Activated naive CD4-positive, alpha-beta T cell (primary cell): Measurements from ENCODE around the gene PEX1.
"Not testable (repeated sequence)": the region's sequence is repeated elsewhere in the genome, so short reads cannot be mapped to it uniquely, and the experiment has no call there.

Experiments used
- DNase-seq, 4 experiments: peaks; one replicate each; lab custom pipeline; 2025; lab: John Stamatoyannopoulos, UW

Gene PEX1

DNA sequence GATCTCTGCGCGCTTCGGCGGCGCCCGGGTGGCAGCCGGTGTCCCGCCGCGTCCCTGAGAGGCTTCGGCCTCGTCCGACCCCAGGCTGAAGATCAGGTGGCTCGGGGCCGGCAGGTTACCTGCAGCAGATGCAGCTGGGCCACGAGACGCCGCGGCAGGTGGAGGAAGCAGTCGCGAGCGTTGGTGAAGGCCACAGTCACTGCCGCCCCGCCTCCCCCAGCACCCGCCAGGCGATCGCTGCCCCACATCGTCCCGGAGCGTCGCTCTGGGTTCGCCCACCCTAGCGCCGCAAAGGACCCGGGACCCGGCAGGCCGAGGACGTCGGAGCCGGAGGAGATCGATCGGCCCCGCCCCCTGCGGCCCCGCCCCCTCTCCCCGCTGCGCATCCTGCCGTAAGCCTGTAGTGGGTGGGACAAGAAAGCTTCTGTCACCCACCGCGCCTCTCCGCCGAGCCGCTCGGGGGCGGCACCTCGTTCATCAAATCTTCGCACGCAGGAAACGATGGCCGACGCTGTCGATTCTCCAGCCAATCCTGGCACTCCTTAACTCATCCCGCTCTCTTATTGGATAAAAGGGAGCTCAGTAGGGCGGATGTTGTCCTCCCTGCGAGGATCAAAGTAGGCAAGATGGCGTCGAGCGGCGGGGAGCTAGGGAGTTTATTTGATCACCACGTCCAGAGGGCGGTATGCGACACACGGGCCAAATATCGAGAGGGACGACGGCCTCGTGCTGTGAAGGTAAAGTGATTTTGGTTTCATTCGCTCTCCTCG, at the start of gene PEX1, which contains the start of gene RBM48:
TSS of gene PEX1 (minus strand) at position 333 of the 770 bp plus-strand sequence. CDS start at position 248, 85 bp downstream.
TSS of gene RBM48 (plus strand) at position 608 of the 770 bp plus-strand sequence. CDS start at position 627, 19 bp downstream.
- peak; percentile 82 to 94 (median 89) for DNase-seq

DNA sequence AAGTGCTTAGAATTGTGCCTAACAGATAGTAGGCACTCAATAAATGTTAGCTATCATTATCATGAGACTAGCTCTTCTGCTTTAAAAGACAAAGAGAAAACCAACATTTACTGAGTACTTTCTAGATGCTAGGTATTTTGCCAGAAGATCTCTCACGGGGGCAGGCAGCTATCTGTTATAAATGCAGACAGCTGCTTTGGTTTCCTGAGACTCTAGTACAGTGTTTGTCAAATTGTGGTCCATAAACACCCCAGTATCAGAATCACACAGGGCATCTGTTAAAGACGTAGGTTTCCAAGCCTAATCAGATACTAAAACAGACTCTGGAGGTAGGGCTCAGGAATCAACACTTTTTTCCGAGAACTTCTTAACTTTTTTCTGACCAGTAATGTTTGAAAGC, 48.0 kb upstream of the PEX1 start:
- DNase-seq: no peak

DNA sequence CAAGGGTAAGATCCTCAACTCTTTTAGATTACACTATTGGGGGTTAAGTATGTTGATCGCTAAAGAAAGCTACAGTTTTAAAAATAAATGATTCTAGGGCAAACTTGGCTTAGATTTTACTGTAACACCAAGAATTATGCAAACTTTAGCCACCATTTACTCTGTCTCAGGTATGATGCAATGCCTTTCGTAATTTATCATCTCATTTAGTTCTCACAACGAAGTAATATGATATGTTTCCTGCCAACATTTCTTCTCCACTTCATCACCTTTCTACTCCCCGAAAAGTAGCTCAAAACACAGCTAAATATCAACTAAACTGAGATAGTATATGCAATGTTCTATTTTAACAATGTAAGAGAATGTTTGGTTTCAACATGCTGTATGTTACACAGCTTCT, 40.8 kb upstream of the PEX1 start:
- no peak for DNase-seq

DNA sequence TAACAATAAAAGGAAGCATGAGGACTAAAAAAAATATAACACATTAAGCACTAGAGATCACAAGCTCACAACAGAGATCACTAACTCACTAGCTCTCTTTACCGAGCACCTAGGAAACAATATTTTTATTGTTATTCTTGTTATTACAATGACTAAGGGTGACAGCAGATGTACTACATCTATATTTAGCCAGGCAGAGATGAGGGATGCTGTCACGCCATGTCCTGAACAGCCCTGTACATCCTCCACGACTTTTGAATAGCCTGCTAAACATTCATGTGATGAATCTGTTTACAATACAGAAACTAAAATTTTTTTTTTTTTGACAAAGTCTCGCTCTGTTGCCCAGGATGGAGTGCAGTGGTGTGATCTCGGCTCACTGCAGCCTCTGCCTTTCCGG, 39.1 kb upstream of the PEX1 start:
- no peak for DNase-seq

DNA sequence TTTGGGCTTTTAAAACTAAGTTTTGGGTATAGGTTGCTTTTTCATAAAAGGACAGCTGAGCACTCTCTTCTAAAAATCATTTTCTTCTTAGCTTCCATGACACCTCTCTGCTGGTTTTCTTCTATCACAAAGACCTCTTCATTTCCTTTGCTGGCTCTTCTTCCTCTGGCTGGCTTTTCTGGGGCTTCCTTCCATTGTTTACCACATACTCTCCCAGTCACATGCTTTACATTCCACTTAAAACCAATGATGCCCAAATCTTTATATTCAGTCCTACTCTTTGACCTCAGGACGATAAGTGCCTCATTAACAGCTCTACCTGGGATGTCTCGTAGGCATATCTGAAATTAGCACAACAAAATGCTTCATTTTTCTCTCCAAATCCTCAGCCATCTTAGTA, 35.0 kb upstream of the PEX1 start:
- no peak for DNase-seq

DNA sequence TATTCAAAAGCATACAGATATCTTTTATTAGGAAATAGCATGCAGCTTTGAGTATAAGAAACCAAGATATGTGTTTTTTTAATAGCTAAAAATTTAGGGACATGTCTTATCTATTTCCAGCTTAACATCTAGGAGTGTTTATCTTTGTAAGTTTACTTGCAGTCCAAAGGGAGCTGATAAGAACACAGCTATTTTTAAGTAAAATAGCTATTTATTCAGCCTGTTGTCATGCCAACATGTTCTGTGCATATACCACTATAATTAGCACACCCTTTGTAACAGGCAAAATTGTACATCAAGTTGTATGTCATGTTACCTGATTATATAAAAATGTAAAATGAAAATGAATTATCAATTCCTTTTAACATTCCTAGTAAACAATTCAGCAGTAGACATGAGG, 32.3 kb upstream of the PEX1 start:
- DNase-seq: no peak

DNA sequence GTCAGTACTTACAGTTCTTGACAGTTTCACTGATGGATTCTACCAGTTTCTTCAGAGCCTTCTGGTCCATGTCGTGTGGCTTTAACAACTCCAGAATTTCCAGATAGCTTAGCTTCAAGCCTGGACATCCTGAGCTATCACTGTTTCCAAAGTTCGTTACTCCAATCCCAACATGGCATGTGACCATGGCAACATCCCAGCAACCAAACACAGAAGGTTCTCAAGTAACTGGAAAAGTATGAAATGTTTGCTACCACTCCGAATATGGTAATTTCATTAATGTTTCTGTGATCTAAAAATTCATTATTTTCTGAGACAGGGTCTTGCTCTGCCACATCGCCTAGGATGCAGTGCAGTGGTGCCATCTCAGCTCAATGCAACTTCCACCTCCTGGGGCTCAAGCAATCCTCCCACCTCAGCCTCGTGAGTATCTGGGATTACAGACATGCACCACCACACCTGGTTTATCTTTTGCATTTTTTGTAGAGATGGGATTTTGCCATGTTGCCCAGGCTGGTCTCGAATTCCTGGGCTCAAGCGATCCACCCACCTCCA, 29.6 kb upstream of the PEX1 start:
- DNase-seq: no peak

DNA sequence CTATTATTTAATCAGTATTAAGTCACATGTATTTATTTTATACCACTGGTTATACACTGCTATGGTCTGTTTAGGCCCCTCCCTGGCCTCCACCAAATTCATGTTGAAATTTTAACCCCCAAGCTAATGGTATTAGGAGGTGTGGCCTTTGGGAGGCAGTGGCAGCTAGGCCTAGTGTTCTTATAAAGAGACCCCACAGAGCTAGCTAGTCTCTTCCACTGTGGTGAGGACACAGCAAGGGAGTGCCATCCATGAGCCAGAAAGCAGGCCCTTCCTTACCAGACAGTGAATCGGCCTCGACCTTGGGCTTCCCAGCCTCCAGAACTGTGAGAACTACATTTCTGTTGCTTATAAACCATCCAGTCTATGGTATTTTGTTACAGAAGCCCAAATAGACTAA, 28.9 kb upstream of the PEX1 start:
- no peak for DNase-seq

DNA sequence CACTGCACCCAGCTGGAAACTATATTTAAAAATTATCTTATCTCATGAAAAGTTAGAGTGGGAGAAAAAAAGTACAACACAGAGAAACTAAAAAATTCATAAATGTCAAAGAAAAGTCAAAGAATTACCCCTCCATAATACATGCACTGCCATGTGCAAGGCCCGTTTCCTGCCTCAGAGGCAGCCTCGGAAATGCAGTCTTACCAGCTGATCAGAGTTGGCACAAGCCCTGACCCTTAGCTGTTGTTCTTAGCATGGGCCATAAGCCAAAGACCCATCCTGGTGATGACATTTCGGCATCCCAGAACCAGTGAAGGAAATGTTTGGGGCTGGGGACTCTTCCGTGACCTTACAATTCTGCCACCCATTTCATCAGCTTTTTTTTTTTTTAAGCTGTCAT, 21.9 kb upstream of the PEX1 start:
- DNase-seq: no peak

DNA sequence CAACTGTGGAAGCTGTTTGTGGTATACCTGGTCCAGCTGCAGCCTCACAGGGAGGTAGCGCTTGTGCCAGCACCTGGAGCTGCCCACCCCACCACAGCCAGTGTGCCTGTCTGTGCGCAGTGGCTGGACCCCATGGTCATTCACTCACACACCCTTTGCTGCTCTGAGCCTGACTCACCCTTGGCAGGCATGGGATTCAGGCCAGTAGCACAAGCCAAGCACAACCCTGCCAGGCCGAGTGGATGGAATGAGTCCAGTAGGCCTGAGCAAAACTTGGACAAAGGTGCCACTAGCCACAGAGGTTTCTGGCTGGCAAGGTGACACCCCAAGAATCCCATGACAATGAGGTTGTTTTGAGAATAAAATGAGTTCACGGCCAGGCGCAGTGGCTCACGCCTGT, 19.3 kb upstream of the PEX1 start:
- no peak for DNase-seq

DNA sequence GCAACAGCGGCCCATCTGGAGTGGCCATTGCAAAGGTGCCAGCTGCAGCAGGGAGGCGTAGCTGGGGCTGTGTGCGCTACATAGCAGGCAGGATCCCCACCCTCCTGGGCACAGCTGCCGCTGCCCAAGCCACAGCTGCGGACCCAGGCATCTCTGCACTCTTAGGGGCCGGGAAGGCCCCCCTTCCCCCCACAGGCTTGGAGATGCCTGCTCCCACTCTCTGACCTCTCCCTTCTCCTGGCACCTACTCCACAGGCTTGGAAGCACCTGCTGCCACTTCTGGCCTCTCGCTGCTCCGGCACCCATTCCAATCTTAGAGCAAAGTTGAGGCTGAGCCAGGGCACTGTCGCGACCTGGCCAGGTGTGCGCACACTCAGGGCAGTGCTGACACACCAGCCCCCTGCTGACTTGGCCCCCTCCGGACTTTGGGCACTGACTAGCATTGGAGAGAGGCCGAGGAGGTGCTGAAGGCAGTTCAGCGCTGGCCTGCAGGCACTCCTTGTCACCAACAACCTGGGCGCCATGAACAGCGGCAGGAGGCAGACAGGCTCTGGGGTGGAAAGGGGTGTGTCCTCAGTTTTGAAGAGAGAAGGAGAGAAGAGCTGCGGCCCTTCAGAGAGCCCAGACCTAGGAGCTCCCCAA, 18.7 kb upstream of the PEX1 start:
- no peak for DNase-seq

DNA sequence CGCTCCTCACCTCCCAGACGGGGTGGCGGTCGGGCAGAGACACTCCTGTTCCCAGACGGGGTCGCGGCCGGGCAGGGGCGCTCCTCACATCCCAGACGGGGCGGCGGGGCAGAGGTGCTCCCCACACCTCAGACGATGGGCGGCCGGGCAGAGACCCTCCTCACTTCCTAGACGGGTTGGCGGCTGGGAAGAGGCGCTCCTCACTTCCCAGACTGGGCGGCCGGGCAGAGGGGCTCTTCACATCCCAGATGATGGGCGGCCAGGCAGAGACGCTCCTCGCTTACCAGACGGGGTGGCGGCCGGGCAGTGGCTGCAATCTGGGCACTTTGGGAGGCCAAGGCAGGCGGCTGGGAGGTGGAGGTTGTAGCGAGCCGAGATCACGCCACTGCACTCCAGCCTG, 16.8 kb upstream of the PEX1 start:
- DNase-seq: not testable (repeated sequence)

DNA sequence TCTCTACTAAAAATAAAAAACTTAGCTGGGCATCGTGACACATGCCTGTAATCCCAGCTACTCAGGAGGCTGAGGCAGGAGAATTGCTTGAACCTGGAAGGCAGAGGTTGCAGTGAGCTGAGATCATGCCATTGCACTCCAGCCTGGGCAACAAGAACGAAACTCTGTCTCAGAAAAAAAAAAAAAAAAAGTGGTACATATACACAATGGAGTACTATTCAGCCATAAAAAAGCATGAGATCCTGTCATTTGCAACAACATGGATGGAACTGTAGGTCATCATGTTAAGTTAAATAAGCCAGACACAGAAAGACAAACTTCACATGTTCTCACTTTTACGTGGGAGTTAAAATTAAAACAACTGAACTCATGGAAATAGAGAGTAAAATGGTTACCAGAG, 15.2 kb upstream of the PEX1 start:
- DNase-seq: not testable (repeated sequence)

DNA sequence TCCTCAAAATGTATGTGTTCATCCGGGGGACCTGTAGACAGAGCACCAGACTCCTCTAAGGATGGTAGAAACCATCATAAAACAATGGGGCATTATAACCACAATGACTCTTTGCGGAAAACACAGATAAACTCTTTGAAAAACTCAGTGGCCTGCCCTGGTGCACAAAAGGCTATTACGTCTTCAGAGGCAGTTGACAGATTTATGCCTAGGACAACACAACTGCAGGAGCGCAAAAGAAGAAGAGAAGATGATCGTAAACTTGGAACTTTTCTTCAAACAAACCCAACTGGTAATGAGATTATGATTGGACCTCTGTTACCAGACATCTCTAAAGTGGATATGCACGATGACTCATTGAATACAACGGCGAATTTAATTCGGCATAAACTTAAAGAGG, 6.3 kb upstream of the PEX1 start:
- no peak for DNase-seq

DNA sequence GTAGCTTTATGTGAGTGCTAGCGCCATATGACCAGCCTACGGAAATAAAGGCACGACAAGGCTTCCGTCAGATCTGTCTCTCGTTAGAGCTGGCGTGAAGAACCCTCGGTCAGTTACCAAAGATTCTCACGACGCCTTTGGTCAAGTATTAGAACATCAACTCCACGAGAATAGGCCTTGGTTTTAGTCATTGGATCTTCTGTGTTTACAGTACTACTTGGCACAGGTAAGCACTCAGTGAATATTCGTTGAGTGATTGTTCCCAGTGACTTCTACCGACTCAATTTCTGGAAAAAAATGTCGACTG, 591 bp upstream of the PEX1 start:
- no peak for DNase-seq

DNA sequence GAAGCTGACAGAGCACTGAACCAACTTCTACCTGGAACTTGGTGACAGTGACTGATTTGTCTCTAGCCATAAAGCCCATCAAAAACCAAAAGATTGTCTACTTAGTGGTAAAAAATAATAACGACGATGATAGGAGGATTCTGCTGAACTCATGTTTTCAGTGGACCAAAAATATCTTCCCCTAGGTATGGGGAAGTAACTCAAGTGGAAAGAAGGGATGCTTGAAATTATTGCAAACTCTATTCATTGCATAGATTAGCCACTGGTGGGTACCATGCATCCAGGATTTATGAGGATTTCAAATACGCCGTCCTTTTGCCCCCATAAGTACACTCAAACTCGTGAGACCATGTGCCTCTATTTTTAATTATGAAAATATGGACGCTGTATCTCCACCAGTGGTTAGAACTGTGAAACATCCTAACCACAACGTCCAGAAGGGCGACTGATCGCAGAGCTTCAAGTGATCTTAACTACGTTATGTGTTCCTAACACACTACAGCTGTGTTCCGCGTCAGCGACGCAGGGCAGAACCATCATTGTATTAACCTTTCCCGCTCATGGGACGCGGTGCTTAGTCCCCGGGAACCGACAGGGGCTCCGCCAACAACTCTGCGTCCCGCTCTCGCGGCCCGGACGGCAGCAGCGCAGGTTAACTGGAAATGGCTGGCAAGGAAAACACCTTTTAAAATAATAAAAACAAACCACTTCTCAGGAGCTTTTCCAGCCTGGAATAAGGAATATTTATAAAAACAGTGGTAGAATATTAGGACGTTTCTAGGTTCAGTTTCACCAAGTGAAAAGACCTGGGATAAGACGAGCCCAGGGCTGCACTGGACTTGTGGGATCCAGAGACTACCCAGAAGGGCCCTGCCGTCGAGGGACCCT, 776 bp downstream of the PEX1 start:
- DNase-seq: peak in 3 of 4 experiments; percentile 11 to 28 (median 27)

DNA sequence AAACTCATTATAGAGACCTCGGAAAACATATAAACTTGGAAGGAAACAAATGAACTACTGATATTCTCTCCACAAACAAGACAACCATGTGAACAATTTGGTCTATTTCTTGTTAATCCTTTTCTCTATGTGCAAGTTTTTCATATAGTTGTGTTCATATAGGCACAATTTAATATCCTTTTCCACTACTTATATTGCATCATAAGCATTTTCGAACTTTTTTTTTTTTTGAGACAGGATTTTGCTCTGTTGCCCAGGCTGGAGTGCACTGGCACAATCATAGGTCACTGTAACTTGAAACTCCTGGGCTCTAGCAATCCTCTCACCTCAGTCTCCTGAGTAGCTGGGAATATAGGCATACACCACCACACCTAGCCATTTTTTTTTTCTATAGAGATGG, 5.2 kb downstream of the PEX1 start:
- DNase-seq: no peak

DNA sequence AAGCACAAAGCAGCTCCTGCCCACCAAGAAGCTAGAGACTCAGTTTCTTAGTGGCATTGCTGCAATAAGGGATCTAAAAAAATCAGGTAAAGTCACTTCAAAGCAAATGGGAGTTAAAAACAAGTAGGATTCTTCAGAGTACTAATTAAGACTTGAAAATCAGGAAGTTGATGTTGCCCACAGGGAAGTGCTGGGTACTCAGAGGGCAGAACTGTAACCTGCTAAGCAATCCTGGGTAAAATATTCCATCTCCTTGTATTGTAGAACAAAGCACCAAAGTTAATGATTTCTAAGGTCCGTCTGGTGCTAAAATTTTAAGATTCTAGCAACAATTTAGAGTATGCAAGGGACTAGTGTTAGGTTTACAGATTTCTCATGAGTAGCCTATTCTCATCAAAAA, 8.3 kb downstream of the PEX1 start:
- DNase-seq: no peak

DNA sequence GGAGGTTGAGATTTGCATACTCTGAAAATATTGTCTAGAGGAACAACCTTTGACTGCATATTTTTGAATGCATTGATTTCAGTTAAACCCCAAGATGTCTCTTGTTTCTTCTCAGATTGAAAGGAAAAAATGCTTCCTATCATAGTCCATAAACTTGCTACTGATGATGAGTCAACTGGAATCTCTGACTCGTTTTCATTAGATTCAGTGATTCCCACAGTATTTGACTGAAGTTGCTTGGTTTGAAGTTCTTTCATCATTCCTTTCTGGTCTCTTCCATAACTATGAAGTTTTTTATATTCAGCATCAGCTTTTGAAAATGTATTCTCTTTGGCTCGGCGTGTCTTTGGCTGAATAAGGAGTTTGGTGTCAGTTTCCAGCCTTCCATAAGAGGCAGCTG, 10.7 kb downstream of the PEX1 start:
- no peak for DNase-seq

DNA sequence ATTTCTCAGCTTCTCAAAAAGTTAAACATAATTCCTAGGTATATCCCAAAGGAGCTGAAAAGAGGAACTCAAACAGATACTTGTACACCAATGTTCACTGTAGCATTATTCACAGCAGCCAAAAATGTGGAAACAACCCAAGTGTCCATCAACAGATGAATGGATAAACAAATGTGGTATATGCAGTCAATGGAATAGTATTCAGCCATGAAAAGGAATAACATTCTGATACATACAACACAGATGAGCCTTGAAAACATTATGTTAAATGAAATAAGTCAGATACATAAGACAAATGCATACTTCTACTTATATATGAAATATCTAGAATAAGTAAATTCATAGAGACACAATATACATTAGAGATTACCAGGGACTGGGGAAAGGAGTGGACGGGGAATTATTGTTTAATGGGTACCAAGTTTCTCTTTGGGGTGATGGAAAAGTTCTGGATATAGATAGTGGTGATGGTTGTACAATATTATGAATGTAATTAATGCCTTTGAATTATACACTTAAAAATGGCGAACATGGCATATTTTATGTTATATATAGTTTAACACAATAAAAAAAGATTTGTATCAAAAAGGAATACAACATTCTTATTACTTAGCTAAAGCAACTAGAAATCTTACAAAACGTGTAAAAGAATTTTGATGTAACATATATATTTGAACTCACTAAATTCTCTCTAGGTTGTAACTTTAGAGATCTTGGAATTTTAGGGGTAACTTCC, 15.0 kb downstream of the PEX1 start:
- DNase-seq: no peak

DNA sequence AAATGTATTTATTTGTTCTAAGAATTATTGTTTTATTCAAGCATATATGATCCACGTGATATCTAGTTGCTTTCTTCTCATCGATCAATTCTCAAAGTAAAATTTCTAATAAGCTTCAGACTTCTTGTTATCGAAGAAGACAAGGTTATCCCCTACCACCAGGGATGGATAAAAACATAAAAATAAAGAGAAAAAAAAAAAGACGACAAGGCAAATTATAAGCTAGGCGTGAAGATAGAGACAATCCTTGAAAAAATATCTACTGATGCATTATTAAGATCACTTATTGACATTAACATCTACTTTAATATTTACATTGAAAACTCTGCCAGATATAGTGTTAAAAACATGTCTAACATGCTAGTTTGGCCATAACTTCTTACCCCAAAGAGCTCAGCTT, 19.4 kb downstream of the PEX1 start:
- DNase-seq: no peak

DNA sequence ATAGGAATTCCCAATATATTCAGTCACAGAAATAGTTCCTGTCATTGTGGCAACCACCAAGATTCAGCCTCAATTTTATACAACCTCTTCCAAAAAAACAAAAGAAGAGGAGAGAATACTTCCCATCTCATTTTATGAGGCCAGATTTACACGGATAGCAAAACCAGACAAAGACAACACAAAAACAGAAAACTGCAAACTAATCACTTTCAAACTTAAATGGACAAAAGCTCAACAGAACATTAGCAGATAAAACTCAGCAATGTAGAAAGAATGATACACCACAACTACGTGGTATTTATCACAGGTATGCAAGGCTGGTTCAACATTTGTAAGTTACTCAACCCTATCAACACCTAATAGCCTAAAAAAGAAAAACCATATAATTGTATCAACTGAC, 22.0 kb downstream of the PEX1 start:
- no peak for DNase-seq
